ENCODE data around the gene TRAF7.

Gene TRAF7

DNA sequence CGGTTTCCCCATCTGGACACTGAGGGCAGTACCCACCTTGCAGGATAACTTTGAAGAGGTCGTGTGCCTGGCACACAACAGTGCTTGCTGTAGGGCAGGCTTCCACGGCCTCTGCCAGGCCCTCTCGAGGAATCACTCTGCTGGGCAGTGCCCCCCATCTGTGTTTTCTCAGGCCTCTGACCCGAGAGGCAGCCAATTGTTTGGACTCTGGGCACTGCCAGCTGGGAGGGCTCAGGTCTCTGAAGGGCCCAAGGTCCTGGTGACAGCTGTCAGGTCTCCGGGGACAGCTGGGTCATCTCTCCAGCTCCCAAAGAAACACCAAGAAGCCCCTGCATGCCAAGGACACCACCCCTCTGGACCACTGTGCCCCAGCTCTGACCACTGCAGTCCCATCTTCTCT lies 8.2 kb upstream of the TRAF7 start:
- H3K14ac ChIP-seq (ENCODE audit: low read length): no peak overlapping the region
- WGBS (ENCODE audit: extremely low coverage, insufficient coverage, insufficient read length): no CpG with 5 or more reads among the region's 6 CpGs
- no peak overlapping the region for H2AK5ac ChIP-seq (ENCODE audit: low read length)

DNA sequence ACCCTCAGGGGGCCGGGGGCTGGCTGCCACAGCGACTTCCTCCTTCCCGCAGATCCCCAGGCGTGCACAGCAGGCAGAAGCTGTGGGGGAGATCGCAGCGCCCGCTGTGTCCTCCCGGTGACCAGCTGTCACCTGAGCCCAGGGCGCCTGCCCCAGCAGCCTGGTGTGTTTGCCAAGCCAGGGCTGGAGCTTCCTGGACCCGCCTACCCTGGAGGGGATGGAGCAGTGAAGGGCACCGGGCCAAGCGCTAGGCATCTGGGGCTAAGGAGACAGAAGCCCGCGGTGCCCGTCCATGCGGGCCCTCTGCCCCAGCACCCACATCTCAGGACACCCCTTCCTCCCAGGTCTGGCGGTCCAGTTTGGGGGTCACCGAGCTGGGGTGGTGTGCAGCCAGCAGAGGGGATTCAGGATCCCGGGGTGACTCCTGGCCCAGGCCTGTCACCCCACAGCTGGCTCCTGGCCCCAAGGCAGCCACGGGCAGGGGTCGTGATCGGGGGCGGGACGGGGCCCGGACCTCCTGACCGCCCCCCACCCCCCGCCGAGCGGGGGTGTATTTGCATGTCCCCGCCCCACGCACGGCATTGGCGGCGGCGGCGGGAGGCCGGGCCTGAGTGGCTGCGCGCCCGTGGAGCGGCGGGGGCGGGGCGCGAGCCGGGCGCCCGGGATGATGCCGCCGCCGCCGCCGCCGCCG lies 7.5 kb upstream of the TRAF7 start, which contains the start of gene RAB26:
TSS of gene RAB26 (plus strand) at position 645 of the 691 bp plus-strand sequence. CDS start 159 bp downstream, outside the sequence.
- H4K8ac ChIP-seq (ENCODE audit: low read depth, low read length): peak within 1 kb of the TSS; percentile 20

More for the DNA sequence above, 8.2 kb upstream of the TRAF7 start:
- H2AFZ ChIP-seq (ENCODE audit: insufficient read depth, low read length, poor library complexity): no peak overlapping the region
- no peaks in the 10 kb centered on the region for H3K9me3 ChIP-seq (ENCODE audit: insufficient read depth, low read depth, low read length)
- H3K79me1 ChIP-seq (ENCODE audit: low read length): no peaks in the 10 kb centered on the region
- H2BK12ac ChIP-seq (ENCODE audit: low read length): no peak overlapping the region
- no peak overlapping the region for H3K9ac ChIP-seq (ENCODE audit: low read length)
- H4K12ac ChIP-seq (ENCODE audit: low read depth, low read length): no peak overlapping the region
- no peak overlapping the region for H3K4me2 ChIP-seq (ENCODE audit: low read length)
- H3K4me1 ChIP-seq (ENCODE audit: control insufficient read depth in 1 of 2, insufficient read depth in 2 of 2, low read length in 2 of 2): peaks cover 23 to 25% of the 10 kb centered on the region in 2 experiments
- H3K23ac ChIP-seq (ENCODE audit: low read length): no peak overlapping the region
- no peak overlapping the region for H3K4ac ChIP-seq (ENCODE audit: low read depth, low read length)
- H3K18ac ChIP-seq (ENCODE audit: low read length): no peak overlapping the region
- no peak overlapping the region for H2BK120ac ChIP-seq (ENCODE audit: insufficient read depth, low read length, poor library complexity)
- no peak overlapping the region for H4K8ac ChIP-seq (ENCODE audit: low read depth, low read length)
- no peak overlapping the region for H3K27ac ChIP-seq (ENCODE audit: low read depth, low read length)
- DNase-seq: no peak
- H3K4me3 ChIP-seq (ENCODE audit: low read depth, low read length): no peak overlapping the region
- H3K79me2 ChIP-seq (ENCODE audit: control insufficient read depth, insufficient read depth, low read length, poor library complexity): no peaks in the 10 kb centered on the region
- H3K36me3 ChIP-seq (ENCODE audit: control insufficient read depth in 1 of 2, insufficient read depth in 2 of 2, low read length in 2 of 2): peaks cover 8 to 9% of the 10 kb centered on the region in 2 experiments
- no peaks in the 10 kb centered on the region for H3K27me3 ChIP-seq (ENCODE audit: insufficient read depth, low read length)
- H4K91ac ChIP-seq (ENCODE audit: low read depth, low read length): no peak overlapping the region
- H2BK5ac ChIP-seq (ENCODE audit: low read depth, low read length, poor library complexity): no peak overlapping the region

DNA sequence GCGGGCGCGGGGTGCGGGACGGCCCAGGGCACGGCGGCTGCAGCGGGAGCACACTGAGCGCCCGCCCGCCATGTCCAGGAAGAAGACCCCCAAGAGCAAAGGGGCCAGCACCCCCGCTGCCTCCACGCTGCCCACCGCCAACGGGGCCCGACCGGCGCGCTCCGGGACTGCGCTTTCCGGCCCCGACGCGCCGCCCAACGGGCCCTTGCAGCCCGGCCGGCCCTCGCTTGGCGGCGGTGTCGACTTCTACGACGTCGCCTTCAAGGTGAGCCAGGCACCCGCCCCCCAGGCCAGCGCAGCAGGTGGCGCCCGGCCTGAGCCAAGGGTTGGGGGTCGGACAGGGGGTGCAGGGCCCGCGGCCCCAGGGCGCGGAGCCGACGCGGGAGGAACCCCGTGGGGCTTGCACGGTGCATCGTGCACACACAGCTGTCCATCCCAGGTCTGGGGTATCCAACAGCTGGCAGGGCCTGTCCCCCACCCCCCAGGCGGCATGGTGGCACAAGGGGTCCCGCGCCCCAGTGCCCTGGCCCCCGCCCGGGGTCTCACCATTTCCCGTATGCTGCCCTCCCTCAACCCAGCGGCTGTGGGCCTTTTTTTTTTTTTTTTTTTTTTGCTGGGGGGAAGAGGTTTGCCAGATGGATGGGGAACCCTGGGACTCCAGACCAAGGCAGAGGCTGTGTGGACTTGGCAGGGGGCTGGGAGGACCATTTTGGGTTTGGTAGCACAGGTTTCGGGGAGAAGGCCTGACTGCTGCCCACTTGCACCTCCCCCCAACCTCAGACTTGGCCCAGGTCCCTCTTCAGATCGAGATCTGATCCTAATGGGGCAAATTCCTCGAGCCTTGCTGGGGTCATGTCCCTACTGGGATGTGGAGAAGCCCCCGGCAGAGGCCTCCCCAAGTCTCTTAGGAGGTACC lies 6.6 kb upstream of the TRAF7 start:
- Histone ChIP-seq H3K4me1 (ENCODE audit: control insufficient read depth in 1 of 2, insufficient read depth in 2 of 2, low read length in 2 of 2) (peaks cover 34 to 40% of the 10 kb centered on the region in 2 experiments), H3K23ac (ENCODE audit: low read length) (no peak overlapping the region)
- WGBS (ENCODE audit: extremely low coverage, insufficient coverage, insufficient read length): no CpG with 5 or more reads among the region's 62 CpGs

More for the DNA sequence above, 7.5 kb upstream of the TRAF7 start, which contains the start of gene RAB26:
- no CpG with 5 or more reads among the region's 55 CpGs for WGBS (ENCODE audit: extremely low coverage, insufficient coverage, insufficient read length)
- Histone ChIP-seq H2BK120ac (ENCODE audit: insufficient read depth, low read length, poor library complexity) (no peak within 1 kb of the TSS), H3K4me1 (ENCODE audit: control insufficient read depth in 1 of 2, insufficient read depth in 2 of 2, low read length in 2 of 2) (peaks cover 28 to 31% of the 10 kb centered on the region in 2 experiments), H3K79me2 (ENCODE audit: control insufficient read depth, insufficient read depth, low read length, poor library complexity) (peaks cover 2% of the 10 kb centered on the region), H3K4me2 (ENCODE audit: low read length) (peak within 1 kb of the TSS; percentile 73), H3K79me1 (ENCODE audit: low read length) (peaks cover under 1% of the 10 kb centered on the region), H3K4ac (ENCODE audit: low read depth, low read length) (no peak within 1 kb of the TSS), H4K91ac (ENCODE audit: low read depth, low read length) (no peak within 1 kb of the TSS), H2BK12ac (ENCODE audit: low read length) (no peak within 1 kb of the TSS), H3K27ac (ENCODE audit: low read depth, low read length) (no peak within 1 kb of the TSS), H3K9ac (ENCODE audit: low read length) (no peak within 1 kb of the TSS), H3K23ac (ENCODE audit: low read length) (no peak within 1 kb of the TSS), H3K4me3 (ENCODE audit: low read depth, low read length) (peak within 1 kb of the TSS; percentile 47), H3K36me3 (ENCODE audit: control insufficient read depth in 1 of 2, insufficient read depth in 2 of 2, low read length in 2 of 2) (peaks cover 13 to 14% of the 10 kb centered on the region in 2 experiments), H3K27me3 (ENCODE audit: insufficient read depth, low read length) (no peaks in the 10 kb centered on the region), H4K12ac (ENCODE audit: low read depth, low read length) (no peak within 1 kb of the TSS), H2BK5ac (ENCODE audit: low read depth, low read length, poor library complexity) (no peak within 1 kb of the TSS), H2AFZ (ENCODE audit: insufficient read depth, low read length, poor library complexity) (no peak within 1 kb of the TSS), H3K18ac (ENCODE audit: low read length) (no peak within 1 kb of the TSS), H3K9me3 (ENCODE audit: insufficient read depth, low read depth, low read length) (peaks cover 2% of the 10 kb centered on the region), H3K14ac (ENCODE audit: low read length) (peak within 1 kb of the TSS; percentile 3), H2AK5ac (ENCODE audit: low read length) (no peak within 1 kb of the TSS)
- peak in 1 of 2 donors; percentile 30 for DNase-seq

GRCh38 chr16:2149630-2150417 lies 5.8 kb upstream of the TRAF7 start:
- no peaks in the 10 kb centered on the region for H3K27me3 ChIP-seq (ENCODE audit: insufficient read depth, low read length)
- H3K9ac ChIP-seq (ENCODE audit: low read length): no peak overlapping the region
- H3K27ac ChIP-seq (ENCODE audit: low read depth, low read length): no peak overlapping the region
- no CpG with 5 or more reads among the region's 24 CpGs for WGBS (ENCODE audit: extremely low coverage, insufficient coverage, insufficient read length)
- H3K23ac ChIP-seq (ENCODE audit: low read length): no peak overlapping the region
- no peak overlapping the region for H2AFZ ChIP-seq (ENCODE audit: insufficient read depth, low read length, poor library complexity)
- H2BK12ac ChIP-seq (ENCODE audit: low read length): no peak overlapping the region
- peaks cover 2% of the 10 kb centered on the region for H3K9me3 ChIP-seq (ENCODE audit: insufficient read depth, low read depth, low read length)
- no peak overlapping the region for H4K12ac ChIP-seq (ENCODE audit: low read depth, low read length)
- H3K4ac ChIP-seq (ENCODE audit: low read depth, low read length): no peak overlapping the region
- peaks cover 16% of the 10 kb centered on the region for H3K79me2 ChIP-seq (ENCODE audit: control insufficient read depth, insufficient read depth, low read length, poor library complexity)
- DNase-seq: no peak
- H2BK5ac ChIP-seq (ENCODE audit: low read depth, low read length, poor library complexity): no peak overlapping the region
- no peak overlapping the region for H2BK120ac ChIP-seq (ENCODE audit: insufficient read depth, low read length, poor library complexity)
- no peak overlapping the region for H4K91ac ChIP-seq (ENCODE audit: low read depth, low read length)
- H3K36me3 ChIP-seq (ENCODE audit: control insufficient read depth in 1 of 2, insufficient read depth in 2 of 2, low read length in 2 of 2): peaks cover 22 to 24% of the 10 kb centered on the region in 2 experiments
- H2AK5ac ChIP-seq (ENCODE audit: low read length): no peak overlapping the region
- H3K4me2 ChIP-seq (ENCODE audit: low read length): peak overlapping the region; percentile 73
- H4K8ac ChIP-seq (ENCODE audit: low read depth, low read length): no peak overlapping the region
- peaks cover 36 to 43% of the 10 kb centered on the region in 2 experiments for H3K4me1 ChIP-seq (ENCODE audit: control insufficient read depth in 1 of 2, insufficient read depth in 2 of 2, low read length in 2 of 2)
- H3K14ac ChIP-seq (ENCODE audit: low read length): no peak overlapping the region
- H3K4me3 ChIP-seq (ENCODE audit: low read depth, low read length): no peak overlapping the region
- H3K18ac ChIP-seq (ENCODE audit: low read length): no peak overlapping the region
- H3K79me1 ChIP-seq (ENCODE audit: low read length): peaks cover 13% of the 10 kb centered on the region

More for the DNA sequence above, 6.6 kb upstream of the TRAF7 start:
- no peak overlapping the region for H2BK5ac ChIP-seq (ENCODE audit: low read depth, low read length, poor library complexity)
- peak overlapping the region; percentile 3 for H3K14ac ChIP-seq (ENCODE audit: low read length)
- no peak overlapping the region for H2AFZ ChIP-seq (ENCODE audit: insufficient read depth, low read length, poor library complexity)
- no peak overlapping the region for H3K27ac ChIP-seq (ENCODE audit: low read depth, low read length)
- no peak overlapping the region for H3K18ac ChIP-seq (ENCODE audit: low read length)
- peaks cover 6% of the 10 kb centered on the region for H3K79me1 ChIP-seq (ENCODE audit: low read length)
- no peak overlapping the region for H2BK120ac ChIP-seq (ENCODE audit: insufficient read depth, low read length, poor library complexity)
- H4K8ac ChIP-seq (ENCODE audit: low read depth, low read length): peak overlapping the region; percentile 20
- H3K79me2 ChIP-seq (ENCODE audit: control insufficient read depth, insufficient read depth, low read length, poor library complexity): peaks cover 10% of the 10 kb centered on the region
- no peak overlapping the region for H3K4ac ChIP-seq (ENCODE audit: low read depth, low read length)
- H3K9me3 ChIP-seq (ENCODE audit: insufficient read depth, low read depth, low read length): peaks cover 2% of the 10 kb centered on the region
- H3K27me3 ChIP-seq (ENCODE audit: insufficient read depth, low read length): no peaks in the 10 kb centered on the region
- peak overlapping the region; percentile 47 for H3K4me3 ChIP-seq (ENCODE audit: low read depth, low read length)
- no peak overlapping the region for H3K9ac ChIP-seq (ENCODE audit: low read length)
- no peak overlapping the region for H4K91ac ChIP-seq (ENCODE audit: low read depth, low read length)
- H2AK5ac ChIP-seq (ENCODE audit: low read length): no peak overlapping the region
- DNase-seq: peak in 1 of 2 donors; percentile 16
- peaks cover 20 to 22% of the 10 kb centered on the region in 2 experiments for H3K36me3 ChIP-seq (ENCODE audit: control insufficient read depth in 1 of 2, insufficient read depth in 2 of 2, low read length in 2 of 2)
- no peak overlapping the region for H4K12ac ChIP-seq (ENCODE audit: low read depth, low read length)
- peak overlapping the region; percentile 73 for H3K4me2 ChIP-seq (ENCODE audit: low read length)
- H2BK12ac ChIP-seq (ENCODE audit: low read length): no peak overlapping the region
